ENCODE measurements around the gene PROCA1. TPM values are rescaled to one million over a fixed set of nuclear protein-coding genes. Genes with fewer than 3 reads are reported as not detected.

The PROCA1 gene
- total and polyA plus RNA-seq, 9 of the 15 experiments (the other 6 are each of a cell fraction or from before 2014, with no cell fraction given) = 0.78 to 16.2 (median 5.6) TPM

- TF ChIP-seq CTCFL (IDR thresholded peaks at IDR 0.05; ENCODE audit: borderline replicate concordance, insufficient read depth, low read depth, low read length, poor library complexity, severe bottlenecking) (peak; percentile 26), ZNF124 (CRISPR knock-in tag; IDR thresholded peaks at IDR 0.05) (no peak), CGGBP1 (CRISPR knock-in tag; IDR thresholded peaks at IDR 0.05) (no peak), EHMT2 (IDR thresholded peaks at IDR 0.05) (no peak), ZNF449 (CRISPR knock-in tag; IDR thresholded peaks at IDR 0.05) (peak; percentile 87; the same call in 1 of the 2 replicates), FOXO4 (CRISPR knock-in tag; IDR thresholded peaks at IDR 0.05) (no peak), STAT6 (CRISPR knock-in tag; IDR thresholded peaks at IDR 0.05) (no peak), ZNF280B (CRISPR knock-in tag; IDR thresholded peaks at IDR 0.05) (no peak), CHD1 (IDR thresholded peaks at IDR 0.05; ENCODE audit: low read length) (no peak), RNF219 (CRISPR knock-in tag; IDR thresholded peaks at IDR 0.05) (no peak), RBM22 (IDR thresholded peaks at IDR 0.05; ENCODE audit: low read depth, low read length, poor library complexity, severe bottlenecking) (no peak), ZNF175 (CRISPR knock-in tag; IDR thresholded peaks at IDR 0.05; ENCODE audit: low read depth) (no peak), ZNF586 (CRISPR knock-in tag; conservative IDR thresholded peaks at IDR 0.05) (no peak), LEF1 (IDR thresholded peaks at IDR 0.05) (no peak)
Observed at GRCh38 chr17:28750178-28751047, 38.7 kb upstream of the PROCA1 start (continued).
